NCI-H524 treated with DMSO at 0.1 percent for 48 hours (cell line): ENCODE results near the gene TBC1D30.
"Not testable (repeated sequence)": the region's sequence is repeated elsewhere in the genome, so short reads cannot be mapped to it uniquely, and the experiment has no call there.

Source experiments
- DNase-seq: peaks from one replicate; lab custom pipeline; 2025; lab: John Stamatoyannopoulos, UW

The TBC1D30 gene

GRCh38 chr12:64806173-64806572, 18.3 kb upstream of the TBC1D30 start:
- no peak for DNase-seq

GRCh38 chr12:64806593-64807460, 17.6 kb upstream of the TBC1D30 start:
- no peak for DNase-seq

DNA sequence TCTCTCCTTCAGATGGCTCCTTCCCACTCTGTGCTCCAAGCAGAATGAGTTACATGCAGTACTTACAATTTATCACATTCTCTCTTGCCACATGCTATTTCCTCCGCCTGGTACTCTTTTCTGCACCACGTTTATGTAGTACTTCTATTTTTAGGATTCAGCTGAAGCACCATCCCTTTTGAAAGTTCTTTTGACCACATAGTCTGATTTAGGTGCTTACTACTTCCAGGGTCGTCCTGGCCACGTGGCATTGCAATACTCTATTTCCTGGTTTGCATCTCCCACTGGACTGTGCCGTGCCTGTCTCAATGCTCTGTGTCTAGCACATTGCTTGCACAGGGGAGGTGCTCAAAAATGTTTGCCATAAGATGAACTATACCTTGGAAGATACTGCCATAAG, 16.3 kb upstream of the TBC1D30 start:
- DNase-seq: no peak

GRCh38 chr12:64810831-64811230, 13.6 kb upstream of the TBC1D30 start:
- no peak for DNase-seq

- DNase-seq: no peak
Measured at GRCh38 chr12:64813723-64814122, 10.7 kb upstream of the TBC1D30 start.

DNA sequence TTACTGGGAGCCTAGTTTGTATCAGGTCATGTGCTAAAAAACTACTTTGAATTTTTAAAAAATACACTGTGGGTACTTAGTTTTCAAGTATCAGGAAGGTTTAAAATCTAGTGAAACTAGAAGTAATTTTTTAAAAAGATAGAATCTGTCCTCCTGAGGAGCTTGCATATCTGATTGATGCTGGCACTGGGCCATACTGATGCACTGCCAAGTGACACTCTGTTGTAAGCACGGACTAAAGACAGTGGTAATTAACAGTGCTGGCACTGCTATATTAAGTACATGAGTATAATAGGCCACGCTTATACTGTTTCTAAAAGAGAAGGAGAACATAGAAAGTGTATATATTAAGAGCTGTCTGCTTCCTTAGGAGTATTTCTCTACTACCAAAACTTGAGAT, 10.0 kb upstream of the TBC1D30 start:
- no peak for DNase-seq

- no peak for DNase-seq
Measured at GRCh38 chr12:64819816-64820402, 4.5 kb upstream of the TBC1D30 start.

GRCh38 chr12:64820593-64820992, 3.9 kb upstream of the TBC1D30 start:
- DNase-seq: no peak

- no peak for DNase-seq
Measured at GRCh38 chr12:64821116-64821630, 3.3 kb upstream of the TBC1D30 start.

DNA sequence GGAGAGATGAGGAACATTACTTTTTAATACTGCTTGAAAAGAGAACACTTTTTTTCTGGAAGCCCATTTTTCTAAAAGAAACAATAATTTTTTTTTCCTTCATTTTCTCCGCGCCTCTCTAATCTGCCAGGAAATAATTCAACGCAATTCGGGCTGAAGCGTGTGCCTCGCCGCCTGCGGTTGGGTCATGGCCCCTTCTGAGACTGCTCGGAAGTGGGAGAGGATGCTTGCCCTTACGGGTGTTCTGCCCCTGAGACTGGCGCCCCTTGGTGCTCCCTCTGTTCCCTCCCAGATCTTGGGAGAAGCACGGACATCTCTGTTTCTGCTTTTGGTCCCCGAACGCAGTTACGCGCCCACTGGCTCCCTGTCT, 332 bp upstream of the TBC1D30 start:
- DNase-seq: no peak

DNA sequence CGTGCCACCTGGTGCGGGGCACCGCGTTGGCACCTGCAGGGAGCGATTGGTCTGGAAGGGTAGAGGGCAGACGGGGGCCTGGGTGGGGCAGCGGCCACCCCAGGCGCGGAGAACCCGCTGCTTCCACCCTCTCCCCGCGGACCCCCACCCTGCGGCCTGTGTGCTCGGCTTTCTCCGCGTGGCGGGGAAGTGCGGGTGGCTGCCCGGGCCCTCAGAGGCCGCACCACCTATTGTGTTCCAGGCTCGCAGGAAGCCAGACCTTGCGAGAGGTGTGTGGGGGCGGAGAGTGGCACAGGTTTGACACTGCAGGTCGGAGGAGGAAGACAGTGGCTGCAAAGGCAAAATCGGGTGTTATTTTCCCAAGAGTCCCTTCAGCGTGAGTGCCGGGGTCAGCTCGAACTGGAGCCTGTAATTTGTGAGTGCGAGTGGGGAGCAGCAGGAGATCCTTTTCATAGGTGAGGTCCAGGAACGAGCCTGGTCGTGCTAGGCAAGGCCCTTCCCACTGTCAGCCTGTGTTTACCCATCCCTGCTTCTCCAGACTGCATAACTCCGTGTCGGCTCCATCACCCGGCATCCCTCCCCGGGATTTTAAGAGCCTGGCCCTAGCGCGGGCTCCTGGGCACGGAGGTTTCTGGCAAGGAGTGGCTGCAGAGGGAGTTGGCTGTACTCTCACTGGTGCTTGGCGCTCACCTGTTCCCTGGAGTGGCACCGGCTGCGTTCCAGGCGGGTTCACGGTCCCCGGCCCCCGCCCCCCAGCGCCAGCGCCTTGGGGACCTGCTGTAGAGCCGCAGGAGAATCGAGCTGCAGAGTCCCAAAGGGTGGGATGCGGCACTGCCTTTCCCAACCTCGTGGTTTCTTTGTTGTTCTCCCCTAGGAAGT, 935 bp downstream of the TBC1D30 start:
- peak; percentile 11 for DNase-seq

- DNase-seq: no peak
Measured at GRCh38 chr12:64826234-64826633, 1.8 kb downstream of the TBC1D30 start.

DNA sequence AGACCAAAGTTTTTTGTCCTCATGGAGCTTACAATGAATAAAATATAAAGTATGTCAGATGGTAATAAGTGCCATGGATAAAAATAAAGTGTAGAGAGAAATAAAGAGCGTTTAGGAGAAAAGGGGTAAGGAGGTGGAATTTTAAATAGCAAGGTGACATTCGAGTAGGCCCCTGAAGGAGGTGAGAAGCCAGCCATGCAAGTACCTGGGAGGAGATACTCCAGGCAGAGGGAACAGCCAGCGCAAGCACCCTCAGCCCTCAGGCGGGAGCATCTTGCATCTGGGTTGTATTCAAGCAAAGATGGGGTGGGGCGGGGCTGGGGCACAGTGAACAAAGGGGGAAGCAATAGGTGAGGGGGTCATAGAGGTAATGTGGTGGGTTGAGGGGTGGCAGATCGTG, 4.3 kb downstream of the TBC1D30 start:
- DNase-seq: no peak

- no peak for DNase-seq
Measured at GRCh38 chr12:64833928-64834327, 9.5 kb downstream of the TBC1D30 start.

DNA sequence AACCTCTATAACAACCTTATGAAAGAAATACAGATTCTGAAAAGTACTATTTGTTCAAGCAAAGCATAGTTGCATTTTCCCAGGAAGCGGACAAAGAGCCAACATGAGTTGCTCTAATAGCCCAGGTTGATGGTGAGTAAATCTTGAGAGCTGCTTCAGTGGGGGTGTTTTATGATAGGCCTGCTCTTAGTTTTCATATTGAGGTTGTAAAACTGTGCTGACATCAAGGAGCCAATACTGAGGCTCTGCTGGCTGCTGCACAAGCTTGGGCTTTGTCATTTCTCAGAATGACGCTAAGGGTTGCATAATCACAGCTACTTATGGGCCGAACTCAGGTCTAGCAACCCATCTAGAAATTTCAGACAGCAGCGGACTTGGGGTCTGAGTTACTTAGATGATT, 11.5 kb downstream of the TBC1D30 start:
- no peak for DNase-seq

DNA sequence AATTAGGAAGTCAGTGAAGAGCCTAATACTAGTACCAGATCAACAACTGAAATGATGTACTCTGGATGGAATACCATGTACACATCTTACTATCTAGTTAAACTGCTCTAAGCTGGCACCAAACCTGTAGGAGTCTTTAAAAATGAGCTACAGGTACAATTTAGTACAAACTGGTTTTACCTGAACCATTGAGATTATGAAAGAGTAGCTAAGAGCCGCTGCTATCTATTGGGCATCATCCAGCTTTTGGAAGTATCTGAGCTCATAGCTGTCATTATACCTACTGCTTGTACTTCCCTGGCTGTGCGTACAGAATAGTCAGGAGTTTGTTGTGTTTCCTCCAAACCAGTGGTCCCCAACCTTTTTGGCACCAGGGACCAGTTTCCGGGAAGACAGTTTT, 12.4 kb downstream of the TBC1D30 start:
- DNase-seq: no peak

DNA sequence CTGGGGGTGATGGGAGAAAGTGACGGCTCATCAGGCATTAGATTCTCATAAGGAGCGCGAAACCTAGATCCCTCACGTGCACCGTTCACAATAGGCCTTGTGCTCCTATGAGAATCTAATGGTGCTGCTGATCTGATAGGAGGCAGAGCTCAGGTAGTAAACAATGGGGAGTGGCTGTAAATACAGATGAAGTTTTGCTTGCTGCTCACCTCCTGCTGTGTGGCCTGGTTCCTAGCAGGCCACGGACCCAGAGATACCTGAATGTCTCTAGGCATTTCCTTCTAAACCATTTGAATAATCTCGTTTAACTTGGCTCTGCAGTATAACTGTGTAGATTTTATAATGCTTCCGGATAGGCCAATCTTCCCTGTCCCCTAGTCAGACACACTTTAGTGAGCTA, 13.0 kb downstream of the TBC1D30 start:
- DNase-seq: no peak

GRCh38 chr12:64840119-64840518, 15.7 kb downstream of the TBC1D30 start:
- no peak for DNase-seq

- no peak for DNase-seq
Measured at GRCh38 chr12:64840949-64841717, 16.7 kb downstream of the TBC1D30 start.

- not testable (repeated sequence) for DNase-seq
Measured at GRCh38 chr12:64848409-64848808, 24.0 kb downstream of the TBC1D30 start.

- no peak for DNase-seq
Measured at GRCh38 chr12:64858882-64859605, 34.6 kb downstream of the TBC1D30 start.
